HG03045 (cell line): Measurements from ENCODE around the gene SPTBN1.
"Not testable (repeated sequence)": the region's sequence is repeated elsewhere in the genome, so short reads cannot be mapped to it uniquely, and the experiment has no call there.

ENCODE experiments used
- ATAC-seq: cut with Tn5 transposase; IDR thresholded peaks from one replicate; pipeline ENCODE4 v1.9.1; 2021; ENCODE audit warnings: mild to moderate bottlenecking, moderate library complexity; ENCODE audit not compliant: unreplicated experiment

Gene SPTBN1

GRCh38 chr2:54468673-54469072 is 12.5 kb downstream of the SPTBN1 start:
- no peak for ATAC-seq

- ATAC-seq = no peak
Observed at GRCh38 chr2:54469484-54470053, 13.4 kb downstream of the SPTBN1 start.

GRCh38 chr2:54470266-54470938 is 14.3 kb downstream of the SPTBN1 start:
- ATAC-seq = no peak

DNA sequence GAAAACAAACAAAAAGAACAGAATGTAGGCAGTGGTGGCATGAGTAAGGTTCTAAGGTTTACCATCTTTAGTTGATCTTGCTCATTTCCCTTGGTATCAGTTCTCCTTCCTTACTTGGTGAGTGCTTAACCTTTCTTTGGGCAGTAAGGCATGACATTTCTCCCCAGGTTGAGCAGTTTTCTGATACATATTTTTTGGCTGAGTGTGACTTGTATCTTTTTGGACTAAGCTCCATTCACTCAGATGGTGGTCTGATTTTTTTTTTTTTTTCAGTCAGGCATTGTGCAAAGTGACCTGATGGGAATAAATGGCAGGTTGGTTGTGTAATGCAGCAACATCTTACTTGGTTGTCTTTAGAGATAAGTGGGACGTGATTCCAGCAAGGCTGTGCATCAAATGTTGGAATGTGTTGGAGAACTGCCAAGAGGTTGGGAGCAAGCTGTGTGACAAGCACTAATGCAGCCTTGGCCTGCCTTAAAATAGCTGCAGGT is 15.1 kb downstream of the SPTBN1 start:
- no peak for ATAC-seq

- ATAC-seq = no peak
Observed at GRCh38 chr2:54473851-54474250, 17.7 kb downstream of the SPTBN1 start.

- ATAC-seq = no peak
Observed at GRCh38 chr2:54475285-54475684, 19.2 kb downstream of the SPTBN1 start.

GRCh38 chr2:54475919-54476318 is 19.8 kb downstream of the SPTBN1 start:
- ATAC-seq = no peak

GRCh38 chr2:54476852-54477251 is 20.7 kb downstream of the SPTBN1 start:
- no peak for ATAC-seq

DNA sequence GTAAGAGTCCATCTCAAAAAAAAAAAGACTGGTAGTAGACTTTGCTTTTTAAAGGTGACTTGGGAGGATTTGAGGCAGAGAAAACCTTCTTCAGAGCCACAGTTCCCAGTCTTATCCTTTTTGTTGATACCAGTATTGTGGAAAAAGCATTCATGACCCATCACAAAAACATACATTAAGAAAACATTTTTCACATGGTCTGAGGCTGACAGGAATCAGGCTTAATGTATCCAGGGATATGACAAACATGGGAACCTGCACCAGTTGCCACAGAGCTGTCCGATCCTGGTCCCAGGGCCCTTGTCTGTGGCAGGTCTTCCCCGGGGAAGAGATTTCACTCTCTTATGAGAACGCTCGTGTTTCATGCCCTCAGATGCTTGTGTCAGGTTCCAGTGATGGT is 21.8 kb downstream of the SPTBN1 start:
- ATAC-seq = no peak

GRCh38 chr2:54478899-54479298 is 22.8 kb downstream of the SPTBN1 start:
- ATAC-seq = no peak

- ATAC-seq = no peak
Observed at GRCh38 chr2:54479424-54479823, 23.3 kb downstream of the SPTBN1 start.

DNA sequence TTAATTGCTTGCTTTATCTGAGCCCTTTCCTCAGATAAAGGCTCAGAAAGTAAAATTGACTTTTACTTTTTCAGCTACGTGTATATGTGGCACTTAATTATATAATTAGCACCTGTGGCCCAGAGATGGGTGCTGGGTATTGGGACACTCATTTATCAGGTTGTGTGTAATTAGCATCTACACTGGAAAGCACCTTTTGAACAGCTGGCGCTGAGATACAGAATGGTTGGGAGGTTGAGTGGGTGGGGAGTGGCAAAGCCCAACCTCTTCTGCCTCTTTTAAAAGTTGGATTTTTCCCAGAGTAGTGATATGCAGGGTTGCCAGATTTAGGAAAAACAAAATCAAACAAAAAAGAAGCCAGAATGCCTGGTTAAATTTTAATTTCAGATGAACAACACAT is 23.9 kb downstream of the SPTBN1 start:
- ATAC-seq = peak; percentile 60

- ATAC-seq = no peak
Observed at GRCh38 chr2:54481686-54482085, 25.6 kb downstream of the SPTBN1 start.

DNA sequence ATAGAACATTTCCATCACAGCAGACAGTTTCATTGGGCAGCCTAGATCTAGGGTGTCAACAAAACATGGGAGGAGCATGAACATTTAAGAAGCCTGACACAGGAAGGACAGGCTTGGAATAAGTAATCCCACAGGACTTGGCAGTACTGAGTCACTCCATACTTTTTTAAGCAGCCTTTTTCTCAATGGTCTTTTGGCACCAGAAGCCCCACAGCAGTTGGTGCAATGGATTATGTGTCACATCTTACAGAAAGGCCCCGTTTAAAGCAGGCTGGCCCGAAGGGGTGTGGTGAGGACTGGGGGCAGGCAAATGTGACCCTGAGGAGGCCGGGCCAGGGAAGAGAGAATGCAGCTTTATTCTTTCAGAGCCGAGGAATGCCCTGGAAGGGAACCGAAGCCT is 26.6 kb downstream of the SPTBN1 start:
- ATAC-seq = no peak

GRCh38 chr2:54483426-54483825 is 27.3 kb downstream of the SPTBN1 start:
- ATAC-seq = no peak

DNA sequence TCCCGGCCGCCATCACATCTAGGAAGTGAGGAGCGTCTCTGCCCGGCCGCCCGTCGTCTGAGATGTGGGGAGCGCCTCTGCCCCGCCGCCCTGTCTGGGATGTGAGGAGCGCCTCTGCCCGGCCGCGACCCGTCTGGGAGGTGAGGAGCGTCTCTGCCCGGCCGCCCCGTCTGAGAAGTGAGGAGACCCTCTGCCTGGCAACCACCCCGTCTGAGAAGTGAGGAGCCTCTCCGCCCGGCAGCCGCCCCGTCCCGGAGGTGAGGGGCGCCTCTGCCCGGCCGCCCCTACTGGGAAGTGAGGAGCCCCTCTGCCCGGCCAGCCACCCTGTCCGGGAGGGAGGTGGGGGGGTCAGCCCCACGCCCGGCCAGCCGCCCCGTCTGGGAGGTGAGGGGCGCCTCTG is 29.6 kb downstream of the SPTBN1 start:
- ATAC-seq = not testable (repeated sequence)

GRCh38 chr2:54486766-54487165 is 30.6 kb downstream of the SPTBN1 start:
- no peak for ATAC-seq

- ATAC-seq = no peak
Observed at GRCh38 chr2:54490863-54491262, 34.7 kb downstream of the SPTBN1 start.

DNA sequence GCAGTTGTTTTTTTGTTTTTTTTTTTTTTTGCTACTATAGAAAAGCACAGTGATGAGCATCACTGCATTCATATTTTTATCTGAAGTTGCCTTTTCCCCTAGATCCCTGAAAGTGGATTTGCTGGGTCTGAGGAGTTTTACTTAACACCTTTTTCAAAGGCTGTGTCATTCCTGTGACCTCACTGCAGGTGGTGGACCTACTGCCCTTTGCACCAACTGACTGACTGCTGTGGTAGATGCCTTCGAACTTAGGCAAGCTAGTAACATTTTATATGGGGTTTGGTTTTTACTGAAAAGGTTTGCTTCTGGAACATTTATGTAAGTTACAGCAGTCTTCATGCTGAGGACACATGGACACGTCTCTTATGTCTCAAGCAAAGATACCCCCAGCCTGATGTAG is 36.2 kb downstream of the SPTBN1 start:
- ATAC-seq = no peak

DNA sequence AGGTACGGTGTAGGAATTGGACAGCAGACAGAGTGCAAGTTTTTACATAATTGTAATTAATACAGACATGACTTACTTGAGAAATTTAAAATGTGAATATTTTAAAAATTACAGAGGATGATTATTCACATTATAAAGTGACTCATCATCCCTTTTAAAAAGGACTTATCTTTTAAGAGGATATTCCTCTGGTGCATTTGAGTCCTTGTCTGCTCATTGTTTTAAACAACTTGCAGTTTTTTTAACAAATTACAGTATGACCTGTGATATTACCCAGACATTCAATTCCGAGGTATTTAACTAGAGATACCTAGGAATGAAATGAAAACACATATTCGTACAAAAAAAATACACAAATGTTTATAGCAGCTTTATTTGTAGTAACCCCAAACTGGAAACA is 38.0 kb downstream of the SPTBN1 start:
- no peak for ATAC-seq

GRCh38 chr2:54496920-54497319 is 40.8 kb downstream of the SPTBN1 start:
- no peak for ATAC-seq

DNA sequence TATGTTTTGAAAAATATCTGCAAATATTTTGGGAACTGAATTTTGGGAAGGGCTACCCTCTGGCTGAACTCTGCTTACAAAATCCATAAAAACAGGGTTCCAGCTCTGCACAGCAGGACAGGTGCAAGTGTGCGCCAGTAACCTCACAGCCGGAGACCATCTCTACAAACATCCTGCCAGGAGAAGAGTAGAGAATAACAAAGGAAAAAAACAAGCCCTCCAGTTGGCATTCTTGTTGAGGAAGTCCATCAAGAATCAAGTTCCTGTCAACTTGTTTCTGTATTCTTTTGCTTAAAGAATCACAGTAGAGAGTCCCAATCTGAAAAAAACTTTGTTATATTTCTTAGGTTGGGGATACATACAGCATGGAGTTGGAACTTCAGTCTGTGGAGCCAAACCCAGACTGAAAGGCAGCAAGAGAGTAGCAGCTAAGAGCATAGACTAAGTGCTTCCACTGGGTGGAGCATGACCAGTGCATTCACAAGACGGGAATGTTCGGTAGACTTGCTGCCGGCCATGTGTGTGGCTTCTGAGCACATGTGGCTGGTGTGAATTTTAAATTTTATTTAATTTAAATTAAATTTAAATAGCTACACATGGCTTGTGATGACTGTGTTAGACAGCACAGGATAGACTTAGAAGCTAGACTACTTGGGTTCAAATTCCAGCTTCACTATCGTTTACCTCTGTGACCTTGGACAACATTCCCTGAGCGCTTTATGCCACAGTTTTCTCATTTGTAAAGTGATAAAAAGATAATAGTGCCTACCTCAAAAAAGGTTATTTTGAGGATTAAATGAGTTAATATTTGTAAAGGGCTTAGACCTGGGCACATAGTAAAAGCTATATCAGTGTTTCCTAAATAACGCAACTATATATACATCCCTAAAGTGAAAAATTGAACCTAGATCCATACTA is 41.9 kb downstream of the SPTBN1 start:
- no peak for ATAC-seq
